CD14-positive monocyte (primary cell): ENCODE measurements around the gene CARD11. TPM values are rescaled to one million over a fixed set of nuclear protein-coding genes. Genes with fewer than 3 reads are reported as not detected.

Source experiments
- DNase-seq, 3 donors: peaks; one replicate each; pipeline ENCODE4 v3.0.0-alpha.2; 2011 to 2022
- H2AFZ ChIP-seq: 2 replicates; pipeline ENCODE4 v1.6.0; 2012; ENCODE audit warnings: mild to moderate bottlenecking, low read depth, low read length, inconsistent platforms; ENCODE audit not compliant: insufficient read depth, poor library complexity, severe bottlenecking
- H3K27ac ChIP-seq, 2 donors: 1 replicate in 1 of 2; 2 replicates in 1 of 2; pipeline ENCODE4 v1.5.1; 2012 to 2013; ENCODE audit warnings: low read length in 2 of 2, control low read depth in 1 of 2, inconsistent platforms in 1 of 2, low read depth in 1 of 2, mild to moderate bottlenecking in 1 of 2
- H3K27me3 ChIP-seq, 2 donors: one replicate each; pipeline versions ENCODE4 v1.6.0 to v1.6.1; 2011 to 2013; ENCODE audit warnings: low read length in 2 of 2; ENCODE audit not compliant: control insufficient read depth in 2 of 2, insufficient read depth in 2 of 2
- H3K36me3 ChIP-seq, 2 donors: replicated peaks in 1 of 2; 1 replicate in 1 of 2; 2 replicates in 1 of 2; pipeline versions ENCODE4 v1.5.1 to v1.6.1; 2012 to 2013; ENCODE audit warnings: low read length in 2 of 2, control low read depth in 1 of 2, inconsistent platforms in 1 of 2, mild to moderate bottlenecking in 1 of 2; ENCODE audit not compliant: insufficient read depth in 2 of 2, control insufficient read depth in 1 of 2
- H3K4me1 ChIP-seq, 2 donors: 1 replicate in 1 of 2; 2 replicates in 1 of 2; pipeline versions ENCODE4 v1.5.1 to v1.6.1; 2012 to 2013; ENCODE audit warnings: low read length in 2 of 2, control low read depth in 1 of 2, inconsistent platforms in 1 of 2, mild to moderate bottlenecking in 1 of 2, moderate library complexity in 1 of 2; ENCODE audit not compliant: insufficient read depth in 2 of 2, control insufficient read depth in 1 of 2
- H3K4me2 ChIP-seq: replicated peaks from 2 replicates; pipeline ENCODE3; 2012; ENCODE audit warnings: low read length, moderate library complexity, mild to moderate bottlenecking; ENCODE audit not compliant: poor library complexity, severe bottlenecking; ENCODE audit errors: extremely low read depth
- H3K4me3 ChIP-seq, 3 experiments: fragments of 200-600 bp in 1 of 3; sonication (generic) in 1 of 3; replicated peaks in 1 of 3; 1 replicate in 2 of 3; 2 replicates in 1 of 3; pipeline ENCODE4 v1.5.1; 2011 to 2013; ENCODE audit warnings: low read length in 3 of 3, mild to moderate bottlenecking in 3 of 3, control low read depth in 2 of 3, low read depth in 2 of 3, inconsistent platforms in 1 of 3, moderate library complexity in 1 of 3
- H3K79me2 ChIP-seq: 2 replicates; pipeline ENCODE4 v1.6.0; 2012; ENCODE audit warnings: mild to moderate bottlenecking, control low read depth, inconsistent platforms, low read length, moderate library complexity; ENCODE audit not compliant: insufficient read depth
- H3K9ac ChIP-seq: 2 replicates; pipeline ENCODE4 v1.6.0; 2017; ENCODE audit warnings: low read length, mild to moderate bottlenecking; ENCODE audit not compliant: insufficient read depth, poor library complexity, severe bottlenecking
- H3K9me3 ChIP-seq, 2 donors: replicated peaks in 1 of 2; 1 replicate in 1 of 2; 2 replicates in 1 of 2; pipeline versions ENCODE4 v1.5.1 to v1.6.1; 2012 to 2013; ENCODE audit warnings: low read length in 2 of 2, control low read depth in 1 of 2; ENCODE audit not compliant: control insufficient read depth in 1 of 2, insufficient read depth in 1 of 2
- H4K20me1 ChIP-seq: 2 replicates; pipeline ENCODE4 v1.6.0; 2012; ENCODE audit warnings: mild to moderate bottlenecking, low read length, control low read depth, moderate library complexity; ENCODE audit not compliant: insufficient read depth
- H3K27ac Mint-ChIP-seq, 7 donors: one replicate each; pipeline ENCODE4 v1.8.0; 2020; ENCODE audit warnings: mild to moderate bottlenecking in 7 of 7, mixed read lengths in 7 of 7, moderate library complexity in 6 of 7, inconsistent platforms in 2 of 7
- H3K27me3 Mint-ChIP-seq, 3 donors: one replicate each; pipeline ENCODE4 v1.8.0; 2021 to 2022; ENCODE audit warnings: low read depth in 3 of 3, mild to moderate bottlenecking in 3 of 3, mixed read lengths in 3 of 3, moderate library complexity in 3 of 3, inconsistent platforms in 1 of 3
- H3K36me3 Mint-ChIP-seq, 2 donors: one replicate each; pipeline ENCODE4 v1.8.0; 2020; ENCODE audit warnings: mixed read lengths in 2 of 2, inconsistent platforms in 1 of 2, mild to moderate bottlenecking in 1 of 2
- H3K4me1 Mint-ChIP-seq: one replicate; pipeline ENCODE4 v1.8.0; 2020; ENCODE audit warnings: mild to moderate bottlenecking, mixed read lengths
- H3K4me3 Mint-ChIP-seq, 2 donors: one replicate each; pipeline ENCODE4 v1.8.0; 2020; ENCODE audit warnings: mild to moderate bottlenecking in 2 of 2, mixed read lengths in 2 of 2, moderate library complexity in 1 of 2
- H3K9me3 Mint-ChIP-seq, 7 donors: one replicate each; pipeline ENCODE4 v1.8.0; 2020 to 2022; ENCODE audit warnings: mixed read lengths in 7 of 7, mild to moderate bottlenecking in 6 of 7, moderate library complexity in 6 of 7, inconsistent platforms in 2 of 7
- CTCF ChIP-seq: fragments of 200-600 bp; IDR thresholded peaks from one replicate; pipeline ENCODE4 v1.8.0; 2022; ENCODE audit warnings: antibody characterized with exemption, mild to moderate bottlenecking
- WGBS: methylation state at CpG from one replicate; pipeline ENCODE4 v1.1.5; 2013; ENCODE audit warnings: missing lambda C conversion rate; ENCODE audit not compliant: insufficient coverage; 5-methylcytosine and 5-hydroxymethylcytosine counted together
- intact Hi-C, 2 donors: fragments of 100-400 bp; cut with micrococcal nuclease; formaldehyde crosslinking; loops; one replicate each; pipeline versions ENCODE4 v1.15.0 to v1.15.1; 2023
- polyA plus RNA-seq, 3 donors: library from polyadenylated mRNA; depleted of rRNA in 1 of 3; unstranded in 2 of 3; stranded (reverse) in 1 of 3; fragments of 300-500 nt in 2 of 3; fragments of >200 nt in 1 of 3; fragmentation: Illumina TruSeq in 2 of 3; gene quantifications; 1 replicate in 2 of 3; 2 replicates in 1 of 3; pipeline ENCODE4 v1.2.3, GENCODE V29; 2012 to 2021

CARD11 gene
- polyA plus RNA-seq, 3 donors = 0.04 to 0.17 TPM; not detected in 1

GRCh38 chr7:2996141-2996540 is 47.5 kb downstream of the CARD11 start:
- Histone ChIP-seq H3K4me1 (no peaks in the 10 kb centered on the region), H3K27ac (no peak overlapping the region), H3K4me2 (no peak overlapping the region), H3K9ac (no peak overlapping the region), H3K79me2 (no peaks in the 10 kb centered on the region), H3K27me3 (no peaks in the 10 kb centered on the region), H2AFZ (no peak overlapping the region), H4K20me1 (no peaks in the 10 kb centered on the region), H3K9me3 (peaks cover 4 to 21% of the 10 kb centered on the region in 2 donors), H3K4me3 (no peak overlapping the region), H3K36me3 (no peaks in the 10 kb centered on the region)
- Mint-ChIP-seq H3K9me3 (peaks cover 10 to 29% (median 18%) of the 10 kb centered on the region in 7 donors), H3K4me1 (no peaks in the 10 kb centered on the region), H3K27me3 (peaks cover 0 to 2% (median 2%) of the 10 kb centered on the region in 3 donors), H3K36me3 (no peaks in the 10 kb centered on the region), H3K4me3 (no peak overlapping the region), H3K27ac (no peak overlapping the region)
- intact Hi-C loops = no loop called here
- no peak for TF ChIP-seq CTCF
- no peak for DNase-seq
- 92% methylated on average over 1 of the region's 4 CpGs for WGBS

- no peak overlapping the region for H3K4me3 Mint-ChIP-seq
- intact Hi-C loops = no loop called here
- DNase-seq = no peak
- Histone ChIP-seq H3K9ac (no peak overlapping the region), H3K27ac (no peak overlapping the region), H3K4me3 (no peak overlapping the region), H3K9me3 (peaks cover 4 to 23% of the 10 kb centered on the region in 2 donors), H3K79me2 (no peaks in the 10 kb centered on the region), H2AFZ (no peak overlapping the region), H3K36me3 (no peaks in the 10 kb centered on the region), H3K4me1 (no peaks in the 10 kb centered on the region), H3K4me2 (no peak overlapping the region), H4K20me1 (no peaks in the 10 kb centered on the region), H3K27me3 (no peaks in the 10 kb centered on the region)
- no peak overlapping the region for H3K27ac Mint-ChIP-seq
- peaks cover 0 to 2% (median 2%) of the 10 kb centered on the region in 3 donors for H3K27me3 Mint-ChIP-seq
- H3K9me3 Mint-ChIP-seq = peaks cover 10 to 35% (median 18%) of the 10 kb centered on the region in 7 donors
- TF ChIP-seq CTCF = no peak
- H3K36me3 Mint-ChIP-seq = no peaks in the 10 kb centered on the region
- H3K4me1 Mint-ChIP-seq = no peaks in the 10 kb centered on the region
- WGBS = 96% methylated on average over 12 of the region's 14 CpGs
These were observed 49.8 kb downstream of the CARD11 start for GRCh38 chr7:2993868-2994267.
